ENCODE results near the gene EXTL2. TPM values are rescaled to one million over a fixed set of nuclear protein-coding genes. Genes with fewer than 3 reads are reported as not detected.

The EXTL2 gene
- total and polyA plus RNA-seq, 8 donors: 2.9 to 33.5 (median 4.4) TPM; not detected in 1

DNA sequence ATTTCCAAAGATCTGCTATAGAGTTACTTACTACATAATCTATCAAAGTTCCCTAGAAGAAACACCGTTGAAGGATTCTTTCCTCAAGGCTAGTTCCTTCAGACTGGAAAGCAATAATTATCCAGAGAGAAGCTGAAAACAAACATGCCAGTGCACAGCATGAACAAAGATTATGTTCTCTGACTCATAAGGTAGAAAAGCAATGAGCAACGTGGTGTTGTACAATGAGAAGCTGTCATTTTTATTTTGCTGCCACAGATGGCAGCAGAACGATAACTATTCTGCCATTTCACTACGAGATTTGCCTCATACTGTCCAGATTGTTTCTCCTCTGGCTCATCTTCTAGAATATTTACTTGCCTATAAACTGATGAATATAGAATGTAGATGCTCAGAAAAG is 10.7 kb downstream of the EXTL2 start:
- Histone ChIP-seq H3K4me3 (no peak overlapping the region), H3K4me1 (peaks cover 0 to 15% (median 0%) of the 10 kb centered on the region in 4 donors), H3K9me3 (no peaks in the 10 kb centered on the region), H3K27me3 (no peaks in the 10 kb centered on the region), H3K27ac (no peak overlapping the region), H3K36me3 (peaks cover 0 to 10% (median 0%) of the 10 kb centered on the region in 4 donors)
- peak in 1 of 2 donors; percentile 43 for DNase-seq
- WGBS, 5 donors: 28 to 46% (median 42%) methylated on average over 4 of the region's 4 CpGs
- TF ChIP-seq POLR2AphosphoS5 (IDR thresholded peaks at IDR 0.05) (peak in 1 of 3 donors; percentile 42), CTCF (IDR thresholded peaks at IDR 0.05) (no peak), POLR2A (IDR thresholded peaks at IDR 0.05) (no peak), EP300 (IDR thresholded peaks at IDR 0.05) (no peak)
- intact Hi-C loops (cut with DNase I; ENCODE audit: low total_unique reads): no loop called here

- WGBS, 5 donors: 53 to 65% (median 57%) methylated on average over 2 of the region's 2 CpGs
- peak in 1 of 2 donors; percentile 26 for DNase-seq
- no peaks in the 10 kb centered on the region for H3K27me3 ChIP-seq
- intact Hi-C loops (cut with DNase I; ENCODE audit: low total_unique reads): no loop called here
- peaks cover 0 to 15% (median 0%) of the 10 kb centered on the region in 4 donors for H3K4me1 ChIP-seq
- no peak overlapping the region for H3K27ac ChIP-seq
- no peak overlapping the region for H3K4me3 ChIP-seq
- no peaks in the 10 kb centered on the region for H3K9me3 ChIP-seq
- H3K36me3 ChIP-seq: peaks cover 0 to 11% (median under 1%) of the 10 kb centered on the region in 4 donors
- TF ChIP-seq POLR2A (IDR thresholded peaks at IDR 0.05): no peak
Observed at GRCh38 chr1:100882698-100883097, 11.9 kb downstream of the EXTL2 start.

- intact Hi-C loops (cut with DNase I; ENCODE audit: low total_unique reads): no loop called here
- no peak for DNase-seq
- Histone ChIP-seq H3K27me3 (no peaks in the 10 kb centered on the region), H3K4me1 (peaks cover 0 to 15% (median 0%) of the 10 kb centered on the region in 4 donors), H3K27ac (no peak overlapping the region), H3K9me3 (no peaks in the 10 kb centered on the region), H3K36me3 (peaks cover 0 to 16% (median 8%) of the 10 kb centered on the region in 4 donors), H3K4me3 (no peak overlapping the region)
- WGBS, 5 donors: 86 to 96% (median 91%) methylated on average over 3 of the region's 3 CpGs
- TF ChIP-seq POLR2AphosphoS5 (IDR thresholded peaks at IDR 0.05) (no peak), POLR2A (IDR thresholded peaks at IDR 0.05) (no peak), CTCF (IDR thresholded peaks at IDR 0.05) (no peak), EP300 (IDR thresholded peaks at IDR 0.05) (no peak)
Observed at GRCh38 chr1:100881687-100882086, 13.0 kb downstream of the EXTL2 start.

- Histone ChIP-seq H3K4me1 (peaks cover 0 to 15% (median 0%) of the 10 kb centered on the region in 4 donors), H3K27ac (no peak overlapping the region), H3K4me3 (no peak overlapping the region), H3K27me3 (no peaks in the 10 kb centered on the region), H3K36me3 (peaks cover 0 to 22% (median 8%) of the 10 kb centered on the region in 4 donors), H3K9me3 (no peaks in the 10 kb centered on the region)
- intact Hi-C loops (cut with DNase I; ENCODE audit: low total_unique reads): no loop called here
- DNase-seq: no peak
- TF ChIP-seq CTCF (IDR thresholded peaks at IDR 0.05) (no peak), POLR2A (IDR thresholded peaks at IDR 0.05) (no peak), EP300 (IDR thresholded peaks at IDR 0.05) (no peak), POLR2AphosphoS5 (IDR thresholded peaks at IDR 0.05) (no peak)
Observed at GRCh38 chr1:100879422-100879821, 15.2 kb downstream of the EXTL2 start.

DNA sequence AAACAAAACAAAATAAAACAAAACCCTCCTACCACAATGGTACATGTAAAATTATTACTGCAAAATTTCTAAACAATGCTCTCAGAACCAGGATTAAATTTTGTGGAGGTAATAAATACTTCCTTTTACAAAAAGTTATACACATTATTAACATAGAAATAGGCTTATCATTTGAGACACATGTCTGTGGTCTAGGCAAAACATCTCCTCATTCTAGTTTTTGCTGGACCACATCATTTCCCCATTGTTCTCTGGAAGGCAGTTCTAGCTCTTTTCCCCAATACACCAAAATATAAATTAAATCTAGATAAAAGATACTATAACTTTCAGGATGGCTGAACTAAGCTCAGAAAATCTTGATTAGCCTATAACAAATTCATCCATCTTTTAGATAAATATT is 18.4 kb downstream of the EXTL2 start:
- no peak overlapping the region for H3K27ac ChIP-seq
- H3K4me1 ChIP-seq: no peaks in the 10 kb centered on the region
- peaks cover 0 to 22% (median 12%) of the 10 kb centered on the region in 4 donors for H3K36me3 ChIP-seq
- DNase-seq: no peak
- H3K27me3 ChIP-seq: no peaks in the 10 kb centered on the region
- TF ChIP-seq POLR2A (IDR thresholded peaks at IDR 0.05) (no peak), CTCF (IDR thresholded peaks at IDR 0.05) (no peak), EP300 (IDR thresholded peaks at IDR 0.05) (no peak), POLR2AphosphoS5 (IDR thresholded peaks at IDR 0.05) (no peak)
- no peak overlapping the region for H3K4me3 ChIP-seq
- intact Hi-C loops (cut with DNase I; ENCODE audit: low total_unique reads): no loop called here
- H3K9me3 ChIP-seq: no peaks in the 10 kb centered on the region

Data from stomach (tissue), 9 donors.